Activated CD8-positive, alpha-beta memory T cell treated with anti-CD3 and anti-CD28 coated beads for 24 hours (primary cell): ENCODE measurements around the gene NECAB2.

Experiments used
- DNase-seq: peaks from one replicate; pipeline ENCODE4 v3.0.0-alpha.2; 2020

NECAB2 gene

GRCh38 chr16:83952940-83953795 is 14.9 kb upstream of the NECAB2 start, which contains the start of gene OSGIN1:
Gene OSGIN1 (plus strand): TSS chr16:83953240. CDS start chr16:83957672, 4,432 bp downstream.
- peak; percentile 89 for DNase-seq

- no peak for DNase-seq
Measured at GRCh38 chr16:83953796-83954576, 14.1 kb upstream of the NECAB2 start.

GRCh38 chr16:83954577-83955016 is 13.4 kb upstream of the NECAB2 start:
- no peak for DNase-seq

GRCh38 chr16:83955218-83956130 is 12.6 kb upstream of the NECAB2 start:
- no peak for DNase-seq

GRCh38 chr16:83956336-83957289 is 11.4 kb upstream of the NECAB2 start:
- DNase-seq = peak; percentile 89

- no peak for DNase-seq
Measured at GRCh38 chr16:83957296-83957855, 10.7 kb upstream of the NECAB2 start.

GRCh38 chr16:83958137-83958845 is 9.8 kb upstream of the NECAB2 start:
- no peak for DNase-seq

- no peak for DNase-seq
Measured at GRCh38 chr16:83958846-83959565, 9.0 kb upstream of the NECAB2 start.

GRCh38 chr16:83959656-83960434 is 8.2 kb upstream of the NECAB2 start:
- DNase-seq = no peak

GRCh38 chr16:83960521-83961249 is 7.4 kb upstream of the NECAB2 start:
- no peak for DNase-seq

GRCh38 chr16:83961591-83961990 is 6.5 kb upstream of the NECAB2 start:
- no peak for DNase-seq

GRCh38 chr16:83963277-83964119 is 4.5 kb upstream of the NECAB2 start:
- DNase-seq = no peak

- DNase-seq = no peak
Measured at GRCh38 chr16:83964684-83965443, 3.2 kb upstream of the NECAB2 start.

GRCh38 chr16:83965444-83966152 is 2.4 kb upstream of the NECAB2 start:
- DNase-seq = no peak

- DNase-seq = no peak
Measured at GRCh38 chr16:83966153-83966696, 1.8 kb upstream of the NECAB2 start.

GRCh38 chr16:83967091-83967490 is 953 bp upstream of the NECAB2 start:
- DNase-seq = no peak
